Stimulated activated CD8-positive, alpha-beta memory T cell treated with anti-CD3 and anti-CD28 coated beads, Interleukin-4, amount 100 ng/mL, for 1 hour (primary cell): Measurements from ENCODE around the gene IRAK2.
"Not testable (repeated sequence)": the region's sequence is repeated elsewhere in the genome, so short reads cannot be mapped to it uniquely, and the experiment has no call there.

Experiments used
- DNase-seq, 2 donors: peaks; one replicate each; pipeline ENCODE4 v3.0.0-alpha.2; 2020; ENCODE audit warnings: low read depth in 2 of 2, low spot score in 1 of 2

The IRAK2 gene

GRCh38 chr3:10164546-10165393 is at the start of gene IRAK2:
IRAK2 (plus strand) TSS chr3:10164919; CDS start chr3:10164955, 36 bp downstream.
- peak; percentile 21 to 32 for DNase-seq

GRCh38 chr3:10115326-10116137 is 49.2 kb upstream of the IRAK2 start, which contains the start of gene BRK1:
BRK1 (plus strand) TSS chr3:10115675; CDS start chr3:10115702, 27 bp downstream.
- peak; percentile 72 to 87 for DNase-seq

GRCh38 chr3:10116138-10116460 is 48.6 kb upstream of the IRAK2 start:
- DNase-seq: no peak

- DNase-seq: no peak
Observed at GRCh38 chr3:10116928-10117327, 47.8 kb upstream of the IRAK2 start.

GRCh38 chr3:10119376-10119775 is 45.3 kb upstream of the IRAK2 start:
- DNase-seq: no peak

GRCh38 chr3:10121064-10121463 is 43.7 kb upstream of the IRAK2 start:
- no peak for DNase-seq

- DNase-seq: no peak
Observed at GRCh38 chr3:10122724-10123123, 42.0 kb upstream of the IRAK2 start.

GRCh38 chr3:10135872-10136271 is 28.8 kb upstream of the IRAK2 start:
- not testable (repeated sequence) for DNase-seq

- DNase-seq: no peak
Observed at GRCh38 chr3:10136426-10137005, 28.2 kb upstream of the IRAK2 start.

GRCh38 chr3:10137178-10137577 is 27.5 kb upstream of the IRAK2 start:
- no peak for DNase-seq

- DNase-seq: no peak
Observed at GRCh38 chr3:10140996-10141546, 23.6 kb upstream of the IRAK2 start.

- no peak for DNase-seq
Observed at GRCh38 chr3:10142707-10143560, 21.8 kb upstream of the IRAK2 start.

GRCh38 chr3:10145685-10146084 is 19.0 kb upstream of the IRAK2 start:
- DNase-seq: no peak

- no peak for DNase-seq
Observed at GRCh38 chr3:10149226-10149625, 15.5 kb upstream of the IRAK2 start.

- no peak for DNase-seq
Observed at GRCh38 chr3:10150987-10151386, 13.7 kb upstream of the IRAK2 start.

GRCh38 chr3:10154335-10155122 is 10.2 kb upstream of the IRAK2 start:
- no peak for DNase-seq

GRCh38 chr3:10155123-10155472 is 9.6 kb upstream of the IRAK2 start:
- DNase-seq: no peak

- DNase-seq: no peak
Observed at GRCh38 chr3:10155658-10156057, 9.1 kb upstream of the IRAK2 start.

- DNase-seq: no peak
Observed at GRCh38 chr3:10157031-10157430, 7.7 kb upstream of the IRAK2 start.

GRCh38 chr3:10158555-10158954 is 6.2 kb upstream of the IRAK2 start:
- not testable (repeated sequence) for DNase-seq
